ENCODE data around the gene FAM221A. TPM values are rescaled to one million over a fixed set of nuclear protein-coding genes. Genes with fewer than 3 reads are reported as not detected.

The FAM221A gene
- total and polyA plus RNA-seq, 2 donors (not counting 1 experiment from before 2014, with no cell fraction given): 1.1 to 5.1 TPM

DNA sequence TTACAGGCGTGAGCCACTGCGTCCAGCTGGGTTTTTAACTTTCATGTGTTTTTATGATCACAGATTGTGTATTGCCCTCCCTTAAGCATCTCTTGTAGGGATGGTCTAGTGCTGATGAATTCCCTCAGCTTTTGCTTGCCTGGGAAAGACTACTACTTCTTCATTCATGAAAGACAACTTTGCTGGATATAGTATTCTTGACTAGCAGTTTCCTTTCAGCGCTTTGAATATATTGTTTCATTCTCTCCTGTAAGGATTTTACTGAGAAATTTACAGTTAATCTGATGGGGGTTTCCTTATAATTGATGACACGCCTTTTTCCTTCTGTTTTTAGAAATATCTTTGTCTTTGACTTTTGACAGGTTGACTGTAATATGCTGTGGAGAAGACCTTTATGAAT is 63.2 kb downstream of the FAM221A start:
- Histone ChIP-seq H3K9ac (ENCODE audit: insufficient read depth, low read length) (no peak overlapping the region), H3K4me3 (replicated peaks in 1 of 4; ENCODE audit: control extremely low read depth in 1 of 4, insufficient read depth in 1 of 4, low read depth in 3 of 4, low read length in 4 of 4) (no peak overlapping the region), H4K20me1 (ENCODE audit: control insufficient read depth, extremely low read depth, insufficient read depth, low read length) (no peaks in the 10 kb centered on the region), H2AFZ (ENCODE audit: low read length) (no peak overlapping the region), H3K27me3 (ENCODE audit: control insufficient read depth, insufficient read depth, low read length) (no peaks in the 10 kb centered on the region), H3K27ac (ENCODE audit: insufficient read depth, low read length) (no peak overlapping the region), H3K79me2 (ENCODE audit: control insufficient read depth, insufficient read depth, low read length) (no peaks in the 10 kb centered on the region), H3K4me2 (ENCODE audit: extremely low read depth, insufficient read depth, low read length) (no peak overlapping the region), H3K4me1 (ENCODE audit: control insufficient read depth, extremely low read depth, insufficient read depth, low read length) (no peaks in the 10 kb centered on the region), H3K9me3 (ENCODE audit: control insufficient read depth, insufficient read depth, low read depth, low read length) (no peaks in the 10 kb centered on the region), H3K36me3 (ENCODE audit: control insufficient read depth, insufficient read depth, low read length) (no peaks in the 10 kb centered on the region)
- no peak for DNase-seq (ENCODE audit: low read depth in 2 of 2)
- TF ChIP-seq, protein P1, sequence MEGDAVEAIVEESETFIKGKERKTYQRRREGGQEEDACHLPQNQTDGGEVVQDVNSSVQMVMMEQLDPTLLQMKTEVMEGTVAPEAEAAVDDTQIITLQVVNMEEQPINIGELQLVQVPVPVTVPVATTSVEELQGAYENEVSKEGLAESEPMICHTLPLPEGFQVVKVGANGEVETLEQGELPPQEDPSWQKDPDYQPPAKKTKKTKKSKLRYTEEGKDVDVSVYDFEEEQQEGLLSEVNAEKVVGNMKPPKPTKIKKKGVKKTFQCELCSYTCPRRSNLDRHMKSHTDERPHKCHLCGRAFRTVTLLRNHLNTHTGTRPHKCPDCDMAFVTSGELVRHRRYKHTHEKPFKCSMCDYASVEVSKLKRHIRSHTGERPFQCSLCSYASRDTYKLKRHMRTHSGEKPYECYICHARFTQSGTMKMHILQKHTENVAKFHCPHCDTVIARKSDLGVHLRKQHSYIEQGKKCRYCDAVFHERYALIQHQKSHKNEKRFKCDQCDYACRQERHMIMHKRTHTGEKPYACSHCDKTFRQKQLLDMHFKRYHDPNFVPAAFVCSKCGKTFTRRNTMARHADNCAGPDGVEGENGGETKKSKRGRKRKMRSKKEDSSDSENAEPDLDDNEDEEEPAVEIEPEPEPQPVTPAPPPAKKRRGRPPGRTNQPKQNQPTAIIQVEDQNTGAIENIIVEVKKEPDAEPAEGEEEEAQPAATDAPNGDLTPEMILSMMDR (conservative IDR thresholded peaks at IDR 0.05 in 1 of 2, IDR thresholded peaks at IDR 0.05 in 1 of 2; ENCODE audit: low read depth in 1 of 2, low read length in 2 of 2): no peak
- no peak for TF ChIP-seq EZH2 (IDR thresholded peaks at IDR 0.05; ENCODE audit: low read length, missing control alignments)

- DNase-seq (ENCODE audit: low read depth in 2 of 2): no peak
- no peak overlapping the region for H2AFZ ChIP-seq (ENCODE audit: low read length)
- no peaks in the 10 kb centered on the region for H3K27me3 ChIP-seq (ENCODE audit: control insufficient read depth, insufficient read depth, low read length)
- H3K9me3 ChIP-seq (ENCODE audit: control insufficient read depth, insufficient read depth, low read depth, low read length): no peaks in the 10 kb centered on the region
- H3K36me3 ChIP-seq (ENCODE audit: control insufficient read depth, insufficient read depth, low read length): no peaks in the 10 kb centered on the region
- no peak overlapping the region for H3K27ac ChIP-seq (ENCODE audit: insufficient read depth, low read length)
- no peak overlapping the region for H3K9ac ChIP-seq (ENCODE audit: insufficient read depth, low read length)
- no peaks in the 10 kb centered on the region for H4K20me1 ChIP-seq (ENCODE audit: control insufficient read depth, extremely low read depth, insufficient read depth, low read length)
- H3K4me1 ChIP-seq (ENCODE audit: control insufficient read depth, extremely low read depth, insufficient read depth, low read length): no peaks in the 10 kb centered on the region
- TF ChIP-seq, protein P1 (conservative IDR thresholded peaks at IDR 0.05 in 1 of 2, IDR thresholded peaks at IDR 0.05 in 1 of 2; ENCODE audit: low read depth in 1 of 2, low read length in 2 of 2): no peak
- TF ChIP-seq EZH2 (IDR thresholded peaks at IDR 0.05; ENCODE audit: low read length, missing control alignments): no peak
- H3K4me2 ChIP-seq (ENCODE audit: extremely low read depth, insufficient read depth, low read length): no peak overlapping the region
- no peak overlapping the region for H3K4me3 ChIP-seq (replicated peaks in 1 of 4; ENCODE audit: control extremely low read depth in 1 of 4, insufficient read depth in 1 of 4, low read depth in 3 of 4, low read length in 4 of 4)
- no peaks in the 10 kb centered on the region for H3K79me2 ChIP-seq (ENCODE audit: control insufficient read depth, insufficient read depth, low read length)
These were observed 66.6 kb downstream of the FAM221A start for GRCh38 chr7:23746629-23747028.

GRCh38 chr7:23751852-23752251 is 71.9 kb downstream of the FAM221A start:
- H3K27ac ChIP-seq (ENCODE audit: insufficient read depth, low read length): no peak overlapping the region

More at GRCh38 chr7:23751852-23752251, 71.9 kb downstream of the FAM221A start:
- Histone ChIP-seq H3K27me3 (ENCODE audit: control insufficient read depth, insufficient read depth, low read length) (no peaks in the 10 kb centered on the region), H3K9ac (ENCODE audit: insufficient read depth, low read length) (no peak overlapping the region), H4K20me1 (ENCODE audit: control insufficient read depth, extremely low read depth, insufficient read depth, low read length) (no peaks in the 10 kb centered on the region), H3K9me3 (ENCODE audit: control insufficient read depth, insufficient read depth, low read depth, low read length) (no peaks in the 10 kb centered on the region), H3K4me1 (ENCODE audit: control insufficient read depth, extremely low read depth, insufficient read depth, low read length) (no peaks in the 10 kb centered on the region), H2AFZ (ENCODE audit: low read length) (no peak overlapping the region), H3K4me3 (replicated peaks in 1 of 4; ENCODE audit: control extremely low read depth in 1 of 4, insufficient read depth in 1 of 4, low read depth in 3 of 4, low read length in 4 of 4) (no peak overlapping the region), H3K4me2 (ENCODE audit: extremely low read depth, insufficient read depth, low read length) (no peak overlapping the region), H3K79me2 (ENCODE audit: control insufficient read depth, insufficient read depth, low read length) (no peaks in the 10 kb centered on the region), H3K36me3 (ENCODE audit: control insufficient read depth, insufficient read depth, low read length) (no peaks in the 10 kb centered on the region)
- TF ChIP-seq, protein P1 (conservative IDR thresholded peaks at IDR 0.05 in 1 of 2, IDR thresholded peaks at IDR 0.05 in 1 of 2; ENCODE audit: low read depth in 1 of 2, low read length in 2 of 2): no peak
- no peak for TF ChIP-seq EZH2 (IDR thresholded peaks at IDR 0.05; ENCODE audit: low read length, missing control alignments)
- no peak for DNase-seq (ENCODE audit: low read depth in 2 of 2)

Other genes starting within 250 kb of the FAM221A start
- gene IGF2BP3, start 209.7 kb upstream of the FAM221A start, total RNA-seq: 1.5 and 4.3 TPM in 2 replicates
- gene IGF2BP3, start 209.7 kb upstream of the FAM221A start, polyA plus RNA-seq: 11.2 and 21.6 TPM in 2 replicates
- 17.2 and 30.4 TPM in 2 replicates for gene TRA2A, start 148.2 kb upstream of the FAM221A start, total RNA-seq
- gene TRA2A, start 148.2 kb upstream of the FAM221A start, polyA plus RNA-seq: 57.9 and 85.7 TPM in 2 replicates
- 9.7 and 10.8 TPM in 2 replicates for gene CCDC126, start 82.8 kb upstream of the FAM221A start, total RNA-seq
- 4.8 and 7.1 TPM in 2 replicates for gene CCDC126, start 82.8 kb upstream of the FAM221A start, polyA plus RNA-seq
- gene STK31, start 30.0 kb downstream of the FAM221A start, total RNA-seq: under 0.01 and 0.17 TPM in 2 replicates
- 0.01 TPM in 1 of 2 replicates, not detected in the other for gene STK31, start 30.0 kb downstream of the FAM221A start, polyA plus RNA-seq

All from fibroblast of lung (primary cell).